GM21717 (cell line): ENCODE results near the gene MEF2A.
"Not testable (repeated sequence)": the region's sequence is repeated elsewhere in the genome, so short reads cannot be mapped to it uniquely, and the experiment has no call there.

Experiments used
- ATAC-seq: cut with Tn5 transposase; IDR thresholded peaks from one replicate; pipeline ENCODE4 v1.9.1; 2021; ENCODE audit warnings: mild to moderate bottlenecking, moderate library complexity; ENCODE audit not compliant: unreplicated experiment

Gene MEF2A

DNA sequence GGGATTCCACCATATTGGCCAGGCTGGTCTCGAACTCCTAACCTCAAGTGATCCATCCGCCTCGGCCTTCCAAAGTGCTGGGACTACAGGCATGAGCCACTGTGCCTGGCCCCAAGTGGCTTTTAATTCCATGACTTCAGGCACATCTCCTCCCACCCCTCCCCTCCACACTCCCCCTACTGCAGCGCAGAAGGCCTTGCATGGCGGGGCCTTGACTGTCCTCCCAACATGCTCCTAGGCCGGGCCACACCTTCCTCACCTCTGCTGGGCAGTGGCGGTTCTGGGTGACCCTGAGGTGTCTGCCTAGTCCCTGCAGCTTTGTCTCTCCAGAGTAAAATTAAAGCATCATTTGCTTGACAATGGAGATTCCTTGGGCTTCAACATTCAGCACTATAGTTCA, 160.5 kb downstream of the MEF2A start:
- ATAC-seq, result no peak

DNA sequence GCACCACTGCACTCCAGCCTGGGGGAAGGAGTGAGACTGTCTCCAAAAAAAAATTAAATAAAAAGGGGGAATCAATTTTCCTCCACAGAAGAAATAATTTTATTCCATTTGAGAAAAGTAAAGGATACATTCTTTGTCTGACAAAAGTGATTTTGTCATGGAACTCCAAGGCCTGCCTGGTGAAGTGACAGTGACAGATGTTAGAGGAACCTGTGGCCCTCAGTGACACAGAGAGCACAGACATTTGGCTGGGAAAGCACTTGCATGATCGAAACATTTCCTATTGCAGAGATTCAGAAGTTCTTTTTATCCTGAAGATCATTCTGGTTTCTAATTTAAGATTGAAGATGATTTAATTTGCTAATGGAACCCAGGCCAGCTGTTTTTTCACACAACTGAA, 161.5 kb downstream of the MEF2A start:
- ATAC-seq, result no peak

DNA sequence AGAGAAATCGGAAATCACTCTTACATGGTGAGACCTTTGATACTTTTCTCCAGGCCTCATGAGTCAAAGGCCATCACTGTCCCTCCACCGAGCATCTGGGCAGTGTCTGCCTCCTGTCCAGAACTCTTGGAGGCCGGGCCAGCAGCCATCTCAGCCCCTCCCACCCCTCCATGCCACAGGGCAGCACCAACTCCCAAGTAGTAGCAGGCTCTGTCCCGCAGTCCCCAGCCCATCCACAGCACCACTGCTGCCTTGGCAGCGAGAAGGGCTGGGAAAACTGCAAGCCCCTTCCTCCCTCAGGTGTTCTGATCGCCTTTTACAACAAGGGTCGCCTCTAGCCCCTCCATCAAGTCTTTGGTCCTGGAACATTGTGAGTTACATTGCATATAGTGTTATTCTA, 161.9 kb downstream of the MEF2A start:
- no peak for ATAC-seq

DNA sequence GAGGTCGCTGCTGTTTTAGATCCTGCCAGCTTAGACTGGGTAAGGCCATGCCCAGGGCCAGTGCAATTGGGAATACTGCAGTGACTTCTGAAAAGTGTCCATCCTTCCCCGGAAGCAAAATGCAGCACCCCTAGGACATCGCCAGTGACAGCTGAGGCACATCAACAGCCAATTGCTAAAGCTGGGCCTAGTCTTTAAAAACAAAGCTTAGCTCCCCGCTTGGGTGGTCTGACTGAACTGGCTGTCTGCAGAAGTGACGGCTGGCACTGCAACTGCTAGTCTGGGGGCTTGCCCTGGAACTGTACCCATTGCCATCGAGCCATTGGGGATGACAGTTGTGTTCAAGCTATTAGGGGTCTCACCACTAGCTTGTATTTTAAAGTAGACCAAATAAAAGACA, 163.1 kb downstream of the MEF2A start:
- no peak for ATAC-seq

DNA sequence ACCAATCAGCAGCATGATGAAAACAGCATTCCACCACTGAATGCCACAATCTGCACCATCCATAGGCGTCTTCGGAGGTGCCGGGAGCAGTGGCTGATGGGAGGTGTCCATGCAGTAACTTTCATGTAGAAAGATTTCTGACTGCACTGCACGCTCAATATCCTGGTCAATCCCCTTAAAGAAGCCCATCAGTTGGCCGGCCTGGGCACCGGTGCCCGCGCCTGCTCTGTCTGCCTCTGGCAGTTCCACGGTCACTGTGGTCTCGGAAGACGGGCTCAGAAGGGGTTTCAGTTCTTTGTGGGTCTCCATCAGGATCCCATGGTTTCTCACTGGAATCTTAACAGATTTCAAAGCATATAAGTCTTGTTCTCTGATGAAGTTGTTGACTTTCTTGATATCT, 163.5 kb downstream of the MEF2A start:
- no peak for ATAC-seq

DNA sequence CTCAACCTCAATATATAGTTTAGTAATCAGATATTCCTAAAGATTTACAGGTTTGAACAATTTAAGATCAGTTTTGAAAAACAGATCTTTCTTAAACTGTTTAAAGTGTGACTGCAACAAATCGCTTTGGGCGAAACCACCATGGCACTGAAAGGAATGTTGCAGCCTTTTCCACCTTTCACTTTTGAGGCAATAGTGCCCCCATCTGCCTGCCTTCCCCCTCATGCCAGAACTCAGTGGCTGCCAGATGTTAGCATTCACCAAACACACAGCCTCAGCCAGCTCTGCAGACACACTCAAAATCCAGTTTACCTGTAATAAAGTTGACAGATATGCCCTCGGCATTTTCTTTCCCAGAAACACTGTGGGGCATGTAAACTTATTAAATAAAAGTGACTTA, 164.1 kb downstream of the MEF2A start:
- no peak for ATAC-seq

DNA sequence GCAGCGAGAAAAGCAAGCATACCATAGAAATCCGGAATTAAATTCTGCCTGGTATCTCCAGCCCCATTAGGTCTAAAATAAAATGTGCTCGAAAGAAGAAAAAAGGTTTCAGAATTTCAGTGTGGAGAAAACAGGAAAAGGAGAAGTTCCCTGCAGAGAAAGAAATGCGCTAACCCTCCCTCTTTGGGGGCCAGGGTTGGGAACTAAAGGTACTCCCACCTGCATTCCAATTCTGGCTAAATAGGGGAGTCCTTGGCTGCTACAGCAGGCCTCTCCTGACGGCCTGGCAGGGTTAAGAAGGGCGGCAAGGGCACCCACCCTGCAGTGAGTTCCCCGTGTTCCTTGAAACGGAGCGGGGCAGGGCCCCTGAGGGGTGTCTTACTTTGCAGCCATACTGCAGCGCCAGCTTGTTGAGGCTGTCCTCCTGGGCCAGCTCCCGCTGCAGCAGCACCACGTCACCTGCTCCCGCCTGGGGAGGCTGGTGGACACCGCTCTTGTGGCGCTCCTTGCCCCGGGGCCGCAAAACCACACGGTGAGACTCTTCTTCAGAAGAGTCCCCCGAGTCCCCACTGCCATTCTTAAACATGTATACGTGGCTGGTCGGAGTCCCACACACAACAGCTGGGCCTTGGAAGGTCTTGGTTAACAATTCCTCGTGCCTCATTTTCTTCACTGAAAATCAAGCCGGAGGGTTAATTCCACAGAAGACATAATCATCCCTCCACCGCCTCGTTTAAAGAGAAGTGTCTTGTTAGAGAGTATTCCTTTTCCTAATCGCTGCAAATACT, 165.7 kb downstream of the MEF2A start:
- no peak for ATAC-seq

DNA sequence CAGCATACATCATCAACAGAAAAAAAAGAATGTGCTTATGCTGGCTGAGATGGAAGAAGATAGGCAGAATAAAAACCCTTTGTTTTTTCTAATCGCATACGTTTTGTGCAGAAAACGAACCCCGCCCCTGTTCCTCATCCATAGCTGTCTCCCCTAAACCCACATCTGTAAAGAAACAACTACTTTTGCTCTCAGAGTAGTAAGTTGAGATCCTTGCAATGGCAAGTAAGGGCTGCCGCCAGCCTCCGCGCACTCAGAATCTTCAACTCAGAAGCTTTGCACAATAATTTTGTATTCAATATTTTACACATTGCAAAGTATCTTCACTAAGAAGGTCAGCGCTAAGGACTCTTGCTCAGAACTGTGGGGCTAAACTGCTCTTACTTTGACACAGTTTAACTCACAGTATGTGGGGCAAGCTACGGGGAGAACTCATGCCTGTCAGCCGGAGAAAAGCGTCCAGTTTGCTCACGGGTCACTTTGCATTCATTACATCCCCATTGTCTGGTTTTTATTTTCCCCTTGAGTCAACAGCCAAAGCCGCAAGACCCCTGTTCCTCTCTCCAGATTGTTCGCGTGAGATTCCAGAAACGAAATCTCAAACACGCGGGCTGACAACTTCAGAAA, 166.5 kb downstream of the MEF2A start:
- no peak for ATAC-seq

DNA sequence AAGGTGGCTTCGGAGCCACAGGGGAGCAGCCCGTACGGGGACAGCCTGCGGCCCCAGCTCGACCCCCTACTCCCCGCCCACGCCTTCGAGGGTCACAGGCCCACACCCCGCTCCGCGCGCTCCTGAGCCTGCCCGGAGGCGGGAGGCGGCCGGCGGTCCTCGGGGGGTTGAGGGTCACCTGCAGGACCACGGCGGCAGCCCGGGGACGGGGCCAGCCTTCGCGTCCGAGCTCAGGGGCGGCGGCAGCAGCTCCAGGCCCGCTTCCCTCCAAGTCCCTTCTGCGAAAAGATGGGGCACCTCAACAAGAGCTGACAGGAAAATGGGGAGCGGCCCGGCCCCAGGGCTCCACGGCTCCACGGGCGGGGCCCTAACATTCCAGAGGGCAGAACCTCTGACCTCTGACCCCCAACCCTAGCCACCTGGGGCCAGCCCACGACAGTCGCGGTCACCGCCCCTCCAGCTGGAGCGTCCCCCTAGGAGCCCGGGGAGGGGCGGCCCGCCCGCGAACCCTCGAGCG, 167.0 kb downstream of the MEF2A start:
- peak; percentile 25 for ATAC-seq

DNA sequence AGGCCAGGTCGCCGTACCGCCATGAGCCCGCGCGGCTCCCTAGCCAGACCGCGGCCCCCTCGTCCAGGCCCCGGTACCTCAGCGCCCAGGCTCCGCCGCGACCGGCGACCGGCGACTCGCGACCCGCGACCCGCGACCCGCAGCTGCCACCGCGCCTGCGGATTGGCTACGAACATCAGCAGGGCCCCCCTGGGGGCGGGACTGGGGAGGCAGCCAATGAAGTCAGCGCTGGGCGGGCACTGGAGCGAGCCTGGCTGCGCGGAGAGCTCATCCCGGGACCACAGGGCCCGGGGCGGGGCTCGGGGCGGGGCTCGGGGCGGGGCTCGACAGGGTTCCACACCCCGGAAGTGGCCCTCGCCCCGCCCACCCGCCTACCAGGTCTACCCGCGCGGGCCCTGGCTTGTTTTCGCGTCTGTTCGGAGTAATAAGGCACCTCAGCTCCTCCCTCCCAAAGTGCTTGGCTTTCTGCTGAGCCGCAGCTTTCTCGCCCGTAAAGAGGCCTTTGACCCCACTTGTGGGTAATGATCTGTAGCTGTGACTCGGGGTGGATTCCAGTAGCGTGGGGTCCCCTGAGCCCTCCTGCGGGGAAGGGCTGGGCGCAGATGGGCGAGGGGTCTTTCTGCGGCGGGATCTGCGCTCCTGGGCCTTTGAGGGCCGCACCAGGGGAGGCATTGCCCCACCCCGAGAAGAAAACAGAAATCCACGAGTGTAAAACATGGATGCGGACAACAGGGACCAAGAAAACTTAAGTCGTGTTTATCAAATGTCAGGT, 167.7 kb downstream of the MEF2A start, which contains the start of gene LYSMD4:
Gene LYSMD4 (minus strand): TSS at position 170 of the 772 bp plus-strand sequence. CDS start 1,438 bp downstream, outside the sequence.
- peak; percentile 98 for ATAC-seq

DNA sequence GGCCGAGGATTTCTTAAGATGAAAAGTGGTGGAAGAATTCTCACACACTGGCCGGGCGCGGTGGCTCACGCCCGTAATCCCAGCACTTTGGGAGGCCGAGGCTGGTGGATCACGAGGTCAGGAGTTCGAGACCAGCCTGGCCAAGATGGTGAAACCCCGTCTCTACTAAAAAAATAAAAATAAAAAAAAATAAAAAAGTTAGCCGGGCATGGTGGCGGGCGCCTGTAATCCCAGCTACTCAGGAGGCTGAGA, 168.2 kb downstream of the MEF2A start:
- not testable (repeated sequence) for ATAC-seq

DNA sequence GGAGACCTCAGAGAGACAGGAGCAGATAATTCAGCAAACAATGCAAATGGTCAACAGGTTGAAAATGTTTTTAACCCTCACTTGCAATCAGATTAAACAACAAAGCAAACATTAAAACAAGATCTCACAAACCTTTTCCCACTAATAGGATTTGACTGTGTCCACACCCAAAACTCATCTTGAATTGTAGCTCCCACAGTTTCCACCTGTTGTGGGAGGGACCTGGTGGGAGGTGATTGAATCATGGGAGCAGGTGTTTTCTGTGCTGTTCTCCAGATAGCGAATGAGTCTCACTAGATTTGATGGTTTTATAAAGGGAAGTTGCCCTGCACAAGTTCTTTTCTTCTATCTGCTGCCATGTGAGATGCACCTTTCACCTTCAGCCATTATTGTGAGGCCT, 168.8 kb downstream of the MEF2A start:
- no peak for ATAC-seq

DNA sequence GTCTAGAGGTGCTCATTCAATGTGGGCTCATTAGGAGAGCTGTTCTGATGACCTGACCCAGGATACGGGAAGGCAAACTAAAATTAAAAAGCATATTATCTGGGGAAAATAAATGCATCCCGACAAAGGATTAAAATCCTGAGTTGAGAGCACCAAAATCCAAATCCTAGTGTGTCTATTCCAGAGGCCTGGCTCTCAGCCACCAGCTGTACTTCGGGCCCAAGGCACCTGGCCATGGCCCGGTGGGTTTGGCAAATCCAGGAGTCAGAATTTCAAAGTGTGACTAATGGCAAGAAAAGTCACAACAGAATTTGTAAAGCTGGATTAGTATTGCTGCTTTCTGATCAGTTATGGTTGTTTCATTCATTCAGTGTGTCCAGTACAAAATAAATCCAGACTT, 170.1 kb downstream of the MEF2A start:
- no peak for ATAC-seq

DNA sequence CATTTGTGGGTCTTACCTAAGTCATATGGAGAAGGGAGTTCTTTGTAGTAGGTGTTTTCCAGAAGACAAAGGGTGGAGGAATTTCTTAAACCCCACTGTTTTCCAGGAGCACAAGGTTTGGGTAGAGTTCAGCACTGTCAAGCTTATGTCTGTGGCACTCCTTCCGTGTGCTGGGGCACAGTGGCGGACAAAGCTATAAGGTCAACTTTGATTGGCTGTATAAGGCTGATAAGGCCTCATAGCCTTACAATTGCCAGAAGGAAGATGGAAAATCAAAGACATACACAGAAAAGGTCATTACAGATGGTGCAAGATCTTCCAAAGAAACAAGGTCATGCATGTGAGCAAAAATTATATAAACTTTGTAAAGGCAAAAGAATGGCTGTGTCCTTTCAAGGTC, 170.9 kb downstream of the MEF2A start:
- no peak for ATAC-seq

DNA sequence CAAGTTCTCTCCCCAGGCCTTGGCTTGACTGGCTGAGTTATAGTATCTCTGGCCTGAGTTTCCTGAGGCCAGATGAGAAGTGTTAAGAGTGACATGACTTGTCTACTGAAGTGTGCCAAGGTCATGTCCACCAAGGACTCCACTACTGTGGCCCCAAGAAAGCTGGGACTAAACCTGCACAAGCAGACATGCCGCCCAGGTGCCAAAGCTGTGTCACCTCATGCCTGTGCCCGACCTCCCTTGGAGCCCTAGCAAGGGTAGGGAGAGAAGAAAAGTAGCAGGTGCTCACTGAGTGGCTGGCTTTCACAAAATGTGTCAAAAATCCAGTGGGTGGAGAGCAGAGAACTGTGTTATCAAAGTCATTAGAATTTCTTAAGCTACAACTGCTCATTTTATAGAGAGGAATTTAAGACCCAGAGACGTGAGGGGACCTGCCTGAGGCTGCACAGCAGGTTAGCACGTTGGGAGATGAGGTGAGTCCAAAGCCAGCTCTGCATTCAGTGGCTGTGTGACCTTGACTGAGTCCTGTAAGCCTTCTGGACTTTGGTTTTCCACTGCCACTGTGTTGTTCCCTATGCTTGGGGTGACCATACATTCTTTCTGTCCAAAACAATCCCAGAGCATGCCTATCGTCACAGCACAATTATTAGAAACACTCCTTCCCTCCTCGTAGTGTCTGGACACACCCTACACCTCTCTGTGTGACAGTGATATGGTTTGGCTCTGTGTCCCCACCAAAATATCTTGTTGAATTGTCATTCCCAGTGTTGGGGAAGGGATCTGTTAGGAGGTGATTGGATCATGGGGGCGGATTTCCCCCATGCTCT, 172.4 kb downstream of the MEF2A start:
- ATAC-seq, result no peak

DNA sequence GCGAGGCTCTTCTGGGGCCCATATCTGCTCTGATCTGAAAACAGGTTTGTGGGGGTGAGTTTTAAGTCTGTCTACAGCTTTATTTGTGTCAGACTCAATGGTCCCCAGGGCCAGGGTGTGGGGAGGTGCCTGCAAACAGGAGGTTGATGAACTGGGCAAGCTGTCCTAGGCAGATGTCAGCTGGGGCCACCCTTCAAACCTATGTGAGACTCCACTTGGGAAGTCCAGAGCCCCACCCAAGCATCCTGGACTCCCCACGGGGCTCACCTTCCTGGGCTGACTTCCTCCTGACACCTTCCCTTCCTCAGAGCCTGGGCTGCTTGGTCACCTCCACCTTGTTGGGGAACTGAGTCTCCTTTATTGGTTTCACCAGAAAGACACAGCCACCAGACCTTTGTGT, 176.1 kb downstream of the MEF2A start:
- ATAC-seq, result no peak

DNA sequence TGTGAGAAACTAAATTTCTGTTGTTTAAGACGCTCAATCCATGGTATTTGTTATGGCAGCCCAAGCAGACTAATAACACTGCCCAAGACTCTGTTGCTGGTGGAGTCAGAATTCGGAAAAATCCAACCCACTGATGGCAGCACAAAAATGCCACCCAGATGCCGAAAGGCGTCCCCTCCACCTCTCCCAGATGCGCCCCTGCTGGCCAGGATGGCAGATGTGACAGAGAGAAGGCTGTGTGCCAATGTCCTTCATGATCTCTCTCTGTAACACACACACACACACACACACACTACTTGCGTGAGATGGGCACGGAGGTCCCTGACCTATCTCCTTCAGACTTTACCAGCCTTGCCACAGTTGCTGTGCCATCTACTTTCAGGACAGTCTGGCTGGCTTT, 178.4 kb downstream of the MEF2A start:
- ATAC-seq, result no peak

DNA sequence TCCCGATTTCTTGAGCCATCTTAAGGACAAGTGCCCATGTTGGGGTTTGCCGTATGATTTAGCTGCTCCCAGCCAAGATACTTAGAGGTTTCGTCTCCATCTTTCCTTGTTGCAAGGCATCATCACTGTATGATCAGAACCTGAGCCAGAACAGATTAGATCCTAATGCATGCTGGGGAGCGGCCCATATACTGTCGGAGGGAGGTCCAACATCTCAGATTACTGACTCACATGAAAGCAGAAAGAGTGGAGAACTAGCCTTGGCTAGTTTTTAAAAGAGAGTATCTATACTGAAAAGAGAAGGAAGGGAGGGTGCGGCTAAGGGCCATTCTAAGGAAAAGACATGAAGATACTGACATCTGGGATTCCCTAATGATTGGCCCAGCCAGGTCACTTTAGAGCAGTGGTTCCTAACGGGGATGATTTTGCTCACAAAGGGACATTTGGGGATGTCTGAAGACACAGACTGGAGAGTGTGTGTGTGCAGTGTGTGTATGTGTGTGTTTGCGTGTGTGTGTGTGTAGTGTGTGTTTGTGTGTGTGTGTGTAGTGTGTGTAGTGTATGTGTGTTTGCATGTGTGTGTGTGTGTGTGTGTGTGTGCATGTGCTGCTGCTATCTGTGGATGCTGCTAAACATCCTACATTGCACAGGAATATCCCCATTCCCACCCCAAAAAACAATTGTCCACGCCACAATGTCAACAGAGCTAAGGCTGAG, 179.7 kb downstream of the MEF2A start:
- ATAC-seq, result no peak

DNA sequence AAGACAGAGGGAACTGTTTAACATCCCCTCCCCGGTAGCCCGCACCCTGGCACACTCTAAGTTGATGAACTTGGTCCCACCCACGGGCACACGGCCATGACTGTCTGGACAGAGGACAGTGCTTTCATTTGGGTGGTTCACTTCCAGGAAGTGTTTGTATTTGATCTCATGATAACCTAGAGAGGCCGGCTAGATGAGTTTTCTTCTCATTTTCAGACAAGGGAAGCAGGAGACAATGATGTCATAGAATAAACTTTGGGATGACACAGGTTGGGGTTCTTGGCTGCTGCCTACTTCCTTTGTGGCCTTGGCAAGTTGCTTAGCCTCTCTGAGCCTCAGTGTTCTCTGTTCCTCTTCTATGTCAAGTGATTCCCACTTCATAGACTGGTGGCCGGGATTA, 183.6 kb downstream of the MEF2A start:
- no peak for ATAC-seq

DNA sequence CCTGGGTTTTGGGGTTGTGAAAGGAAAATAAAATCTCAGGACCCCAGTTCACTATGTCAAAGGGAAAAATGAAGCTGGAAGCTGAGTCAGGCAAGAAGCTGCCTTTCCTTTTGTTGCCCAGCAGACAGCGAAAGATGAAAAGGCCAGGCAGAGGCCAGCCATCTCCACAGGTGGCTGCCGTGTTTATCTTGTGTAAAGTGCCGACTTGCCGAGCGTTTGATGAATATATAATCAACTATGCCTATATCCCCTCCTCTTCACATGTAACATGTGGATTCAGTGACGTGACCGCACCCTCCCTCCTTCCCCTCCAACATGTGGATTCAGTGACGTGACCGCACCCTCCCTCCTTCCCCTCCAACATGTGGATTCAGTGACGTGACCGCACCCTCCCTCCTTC, 184.5 kb downstream of the MEF2A start:
- ATAC-seq, result not testable (repeated sequence)
